Measurements from ENCODE around the gene CCDC127.
"Not testable (repeated sequence)": the region's sequence is repeated elsewhere in the genome, so short reads cannot be mapped to it uniquely, and the experiment has no call there.

The CCDC127 gene

GRCh38 chr5:201672-202071 is 16.3 kb downstream of the CCDC127 start:
- no peak for DNase-seq

GRCh38 chr5:200985-201384 is 17.0 kb downstream of the CCDC127 start:
- DNase-seq, result no peak

GRCh38 chr5:199950-200645 is 17.9 kb downstream of the CCDC127 start:
- no peak for DNase-seq

GRCh38 chr5:199197-199949 is 18.6 kb downstream of the CCDC127 start:
- DNase-seq, result no peak

GRCh38 chr5:198516-199196 is 19.3 kb downstream of the CCDC127 start:
- no peak for DNase-seq

- no peak for DNase-seq
Observed at GRCh38 chr5:197892-198489, 20.0 kb downstream of the CCDC127 start.

GRCh38 chr5:197031-197430 is 20.9 kb downstream of the CCDC127 start:
- DNase-seq, result not testable (repeated sequence)

GRCh38 chr5:196350-196749 is 21.6 kb downstream of the CCDC127 start:
- no peak for DNase-seq

GRCh38 chr5:195401-196160 is 22.4 kb downstream of the CCDC127 start:
- no peak for DNase-seq

GRCh38 chr5:194603-195209 is 23.2 kb downstream of the CCDC127 start:
- no peak for DNase-seq

- DNase-seq, result no peak
Observed at GRCh38 chr5:194102-194501, 23.9 kb downstream of the CCDC127 start.

- DNase-seq, result no peak
Observed at GRCh38 chr5:192970-193831, 24.8 kb downstream of the CCDC127 start.

GRCh38 chr5:192691-192969 is 25.3 kb downstream of the CCDC127 start:
- no peak for DNase-seq

- no peak for DNase-seq
Observed at GRCh38 chr5:191949-192690, 25.8 kb downstream of the CCDC127 start.

- no peak for DNase-seq
Observed at GRCh38 chr5:191036-191948, 26.7 kb downstream of the CCDC127 start, which contains the start of gene LRRC14B. Gene LRRC14B, plus strand, starts transcription at chr5:191495. Its CDS starts 44 bp downstream, at chr5:191539.

GRCh38 chr5:190366-191035 is 27.5 kb downstream of the CCDC127 start:
- no peak for DNase-seq

- DNase-seq, result no peak
Observed at GRCh38 chr5:189976-190365, 28.0 kb downstream of the CCDC127 start.

GRCh38 chr5:189486-189885 is 28.5 kb downstream of the CCDC127 start:
- DNase-seq, result no peak

Measured in activated gamma-delta T cell (primary cell).